H7 (cell line): ENCODE data around the gene IL1RAPL2. TPM values are rescaled to one million over a fixed set of nuclear protein-coding genes. Genes with fewer than 3 reads are reported as not detected.

Source experiments
- DNase-seq: peaks from one replicate; pipeline ENCODE4 v3.0.0; 2012
- H3K27me3 ChIP-seq: 2 replicates; pipeline ENCODE4 v1.6.0; 2011; ENCODE audit warnings: mild to moderate bottlenecking, low read length; ENCODE audit not compliant: control insufficient read depth, insufficient read depth
- H3K36me3 ChIP-seq: replicated peaks from 2 replicates; pipeline ENCODE4 v1.5.1; 2011; ENCODE audit warnings: low read length; ENCODE audit not compliant: control insufficient read depth, insufficient read depth
- H3K4me3 ChIP-seq: 2 replicates; pipeline ENCODE4 v1.5.1; 2011; ENCODE audit warnings: low read depth, mild to moderate bottlenecking, control low read depth, low read length, moderate library complexity; ENCODE audit not compliant: insufficient read depth
- total RNA-seq: library from RNA; depleted of rRNA; stranded (reverse); fragments of >200 nt; shearing (Covaris generic); gene quantifications from 2 replicates; pipeline ENCODE4 v1.2.3, GENCODE V29; 2014

The IL1RAPL2 gene
- total RNA-seq, 1 experiment from 2014 or later, result 0.03 TPM

DNA sequence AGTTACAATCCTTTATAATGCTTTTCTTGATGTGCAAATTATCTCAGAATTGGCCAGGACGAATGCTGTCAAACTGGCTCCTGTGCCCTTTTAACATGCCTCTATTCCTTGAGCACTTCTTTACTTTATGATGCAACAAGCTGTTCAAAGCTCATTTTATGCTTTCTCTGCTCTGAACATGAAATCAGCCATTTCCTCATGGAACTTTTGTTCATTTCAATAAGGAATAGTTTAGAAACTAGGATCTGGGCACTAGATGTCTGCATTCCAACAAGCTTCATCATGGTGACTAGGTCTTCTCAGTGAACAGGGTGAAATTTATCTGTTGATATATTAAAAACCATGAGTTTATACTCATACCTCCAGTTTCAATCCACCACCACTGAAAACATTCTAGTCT is 741.8 kb downstream of the IL1RAPL2 start:
- Histone ChIP-seq H3K36me3 (no peaks in the 10 kb centered on the region), H3K4me3 (no peak overlapping the region), H3K27me3 (no peaks in the 10 kb centered on the region)
- no peak for DNase-seq

DNA sequence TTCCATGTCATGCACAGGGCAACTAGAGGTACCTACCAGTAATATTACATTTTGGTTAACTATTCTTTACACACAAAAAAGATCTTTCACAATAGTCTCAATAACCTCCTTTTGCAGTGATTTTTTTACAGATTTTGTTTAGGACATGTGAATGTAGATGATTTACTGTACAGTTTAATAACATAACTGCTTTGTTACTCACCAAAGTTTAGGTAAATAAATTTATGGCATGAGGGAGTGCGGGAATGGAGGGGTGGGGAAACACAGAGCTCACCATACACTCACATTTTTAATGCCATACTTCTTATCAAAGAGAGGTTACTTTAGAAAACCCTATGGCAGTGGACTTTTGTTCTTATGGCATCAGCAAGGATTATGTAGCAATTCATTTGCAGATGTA is 747.6 kb downstream of the IL1RAPL2 start:
- no peaks in the 10 kb centered on the region for H3K36me3 ChIP-seq
- H3K27me3 ChIP-seq, result no peaks in the 10 kb centered on the region
- no peak overlapping the region for H3K4me3 ChIP-seq
- no peak for DNase-seq

DNA sequence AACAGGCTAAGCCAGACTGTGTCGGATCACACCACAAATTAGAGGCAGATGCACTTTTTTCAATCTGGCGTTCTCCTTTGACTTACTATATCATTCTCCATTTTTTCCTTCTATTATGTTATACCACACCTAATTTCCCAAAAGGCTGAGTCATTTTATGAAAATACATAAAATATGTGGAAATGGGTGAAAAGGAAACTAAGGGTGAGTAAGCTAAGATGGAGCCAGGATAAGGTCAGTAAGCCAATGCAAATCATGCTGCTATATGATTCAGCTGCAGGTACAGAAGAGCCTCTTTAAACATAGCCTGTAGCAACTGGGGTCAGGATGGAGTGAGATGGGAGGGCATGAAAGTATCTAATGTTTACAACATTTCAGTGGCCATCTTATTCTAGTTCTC is 748.5 kb downstream of the IL1RAPL2 start:
- no peak overlapping the region for H3K4me3 ChIP-seq
- no peaks in the 10 kb centered on the region for H3K27me3 ChIP-seq
- DNase-seq, result no peak
- no peaks in the 10 kb centered on the region for H3K36me3 ChIP-seq

DNA sequence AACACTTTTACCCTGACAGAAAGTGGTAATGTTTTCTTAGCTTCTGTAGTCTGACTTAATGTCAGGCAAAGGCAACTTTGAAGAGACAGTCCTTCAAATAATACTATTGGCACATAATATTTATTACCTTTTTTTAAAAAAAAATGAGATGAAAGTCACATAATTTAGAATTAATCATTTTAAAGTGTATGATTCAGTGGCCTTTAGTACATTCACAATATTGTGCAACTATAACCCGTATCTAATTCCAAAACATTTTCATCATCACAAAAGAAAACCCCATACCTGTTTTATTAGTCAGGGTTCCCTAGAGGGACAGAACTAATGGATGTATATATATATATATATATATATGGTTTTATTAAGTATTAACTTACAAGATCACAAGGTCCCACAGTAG is 749.2 kb downstream of the IL1RAPL2 start:
- no peaks in the 10 kb centered on the region for H3K36me3 ChIP-seq

DNA sequence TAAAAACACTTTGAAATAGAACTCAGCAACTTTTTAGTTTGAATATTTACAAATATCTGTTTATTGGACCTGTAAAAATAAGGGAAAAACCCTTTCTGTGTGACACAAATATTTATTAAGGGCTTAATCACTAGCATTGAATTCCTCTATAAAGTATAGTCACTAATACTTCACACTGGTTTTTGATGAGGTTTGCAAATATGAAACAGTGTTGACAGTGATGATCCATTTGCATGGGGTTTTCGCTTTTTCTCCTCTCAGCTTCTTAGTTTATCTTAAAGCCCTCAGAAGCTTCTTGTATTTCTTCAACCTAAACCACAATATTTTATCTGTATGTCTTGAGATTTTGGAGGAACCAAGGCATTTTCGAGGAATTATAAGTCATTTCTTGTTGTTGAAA is 751.1 kb downstream of the IL1RAPL2 start:
- Histone ChIP-seq H3K36me3 (no peaks in the 10 kb centered on the region), H3K4me3 (no peak overlapping the region), H3K27me3 (no peaks in the 10 kb centered on the region)
- no peak for DNase-seq

More for the DNA sequence above, 749.2 kb downstream of the IL1RAPL2 start:
- no peaks in the 10 kb centered on the region for H3K27me3 ChIP-seq
- no peak for DNase-seq
- no peak overlapping the region for H3K4me3 ChIP-seq

DNA sequence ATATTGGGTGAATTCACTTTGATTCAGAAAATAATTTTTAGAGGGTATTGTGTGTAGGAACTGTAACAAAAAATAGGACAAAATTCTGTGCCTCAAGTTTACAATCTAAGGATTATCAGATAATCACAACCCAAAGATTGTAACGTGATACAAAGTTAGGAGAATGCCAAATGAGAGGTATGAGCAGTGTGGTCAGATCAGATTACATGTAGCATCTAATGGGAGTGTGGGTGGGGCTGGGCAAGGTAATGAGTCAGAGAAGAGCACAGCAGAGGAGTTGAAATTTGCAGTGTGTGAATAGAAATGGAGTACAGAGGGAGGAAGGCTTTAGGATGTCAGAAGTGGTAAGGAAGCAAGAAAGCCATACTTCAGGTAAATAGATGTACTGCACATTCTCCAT is 757.9 kb downstream of the IL1RAPL2 start:
- H3K36me3 ChIP-seq, result no peaks in the 10 kb centered on the region
- no peaks in the 10 kb centered on the region for H3K27me3 ChIP-seq
- DNase-seq, result no peak
- no peak overlapping the region for H3K4me3 ChIP-seq

DNA sequence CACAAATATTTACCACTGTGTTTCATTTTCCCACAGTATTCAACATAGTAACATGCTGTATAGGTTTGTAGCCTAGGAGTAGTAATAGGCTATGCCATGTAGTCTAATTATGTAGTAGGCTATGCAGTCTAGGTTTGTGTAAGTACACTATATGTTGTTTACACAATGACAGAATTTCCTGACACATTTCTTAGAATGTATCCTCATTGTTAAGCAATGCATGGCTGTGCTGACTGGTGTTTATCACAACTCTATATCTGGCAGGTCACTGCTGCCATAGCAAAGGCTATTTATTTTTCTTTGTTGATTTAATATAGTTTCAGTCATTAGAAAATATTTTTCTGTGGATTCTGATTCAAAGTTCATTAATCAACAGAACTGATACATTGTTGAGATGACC is 762.8 kb downstream of the IL1RAPL2 start:
- Histone ChIP-seq H3K27me3 (no peaks in the 10 kb centered on the region), H3K4me3 (no peak overlapping the region), H3K36me3 (no peaks in the 10 kb centered on the region)
- DNase-seq, result no peak

DNA sequence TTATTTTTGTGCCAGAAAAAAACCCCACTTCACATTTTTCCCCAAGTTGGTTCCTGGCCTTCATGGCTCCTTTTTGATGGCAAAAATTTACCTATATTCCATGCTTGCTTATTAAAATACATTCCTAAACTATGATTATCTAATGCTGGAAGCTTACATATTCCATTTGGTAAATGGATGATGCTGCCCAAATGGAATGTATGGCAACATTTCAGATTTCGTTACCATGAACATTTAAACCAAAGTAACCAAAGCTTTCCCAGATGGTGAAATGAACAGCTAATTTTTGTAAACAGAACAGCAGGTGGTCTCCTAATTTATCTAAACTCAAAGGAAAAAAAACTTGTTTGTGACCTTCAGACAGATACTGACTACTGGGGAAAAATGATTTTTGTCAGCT is 765.2 kb downstream of the IL1RAPL2 start:
- DNase-seq, result no peak
- Histone ChIP-seq H3K27me3 (no peaks in the 10 kb centered on the region), H3K36me3 (no peaks in the 10 kb centered on the region), H3K4me3 (no peak overlapping the region)

DNA sequence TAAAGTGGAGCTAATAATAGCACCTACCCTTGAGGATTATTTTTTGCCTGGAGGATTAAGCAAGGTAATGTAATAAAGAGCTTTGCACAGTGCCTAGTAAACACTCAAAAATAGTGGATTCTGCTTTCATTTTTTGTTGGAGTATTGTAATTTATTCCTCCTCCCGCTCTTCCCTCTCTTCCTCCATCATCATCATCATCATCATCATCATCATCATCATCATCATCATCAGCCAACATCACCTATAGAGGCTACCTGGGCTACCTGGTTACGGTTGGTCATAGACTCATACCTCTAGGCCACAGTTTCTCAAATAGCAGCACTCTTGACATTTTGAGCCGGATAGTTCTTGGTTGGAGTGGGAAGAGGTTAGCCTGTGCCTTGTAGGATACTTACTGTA is 781.4 kb downstream of the IL1RAPL2 start:
- Histone ChIP-seq H3K36me3 (no peaks in the 10 kb centered on the region), H3K4me3 (no peak overlapping the region), H3K27me3 (no peaks in the 10 kb centered on the region)
- no peak for DNase-seq

DNA sequence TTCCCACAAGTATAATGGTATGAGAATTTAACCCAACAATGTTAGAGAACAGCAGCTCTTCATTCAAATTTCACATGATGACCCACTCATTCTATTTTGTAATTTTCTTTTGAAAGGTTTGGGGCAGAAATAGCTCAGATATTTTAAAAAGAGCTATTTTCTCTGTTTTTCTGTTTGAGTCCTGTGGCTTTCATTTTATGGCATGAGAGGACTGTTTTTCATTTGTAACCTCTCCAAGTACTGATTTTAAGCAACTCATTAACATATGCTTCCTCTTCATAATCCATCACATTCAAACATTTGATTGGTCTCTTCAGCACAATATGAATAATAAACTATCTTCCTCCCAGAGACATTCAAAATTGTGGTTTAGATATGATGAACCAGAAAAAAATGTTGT is 783.5 kb downstream of the IL1RAPL2 start:
- Histone ChIP-seq H3K36me3 (no peaks in the 10 kb centered on the region), H3K4me3 (no peak overlapping the region), H3K27me3 (no peaks in the 10 kb centered on the region)
- no peak for DNase-seq

DNA sequence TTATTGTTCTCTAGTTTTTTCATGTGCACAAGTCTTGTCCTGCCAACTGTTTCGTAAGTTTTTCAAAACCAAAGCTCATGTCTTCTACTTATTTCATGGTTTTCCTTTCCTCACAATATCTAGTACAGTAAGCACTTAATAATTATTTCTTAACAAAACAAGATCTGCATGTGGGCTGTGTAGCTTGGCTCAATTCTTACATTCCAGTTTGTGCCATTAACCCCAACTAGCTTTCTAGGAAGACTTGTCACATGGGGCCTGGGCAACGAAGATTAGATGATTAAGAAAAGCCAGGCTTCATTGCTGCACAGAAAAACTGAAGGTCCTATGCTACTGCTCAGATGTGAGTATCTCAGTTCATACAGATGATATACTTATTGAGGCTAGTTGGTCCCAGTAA is 809.8 kb downstream of the IL1RAPL2 start:
- H3K27me3 ChIP-seq, result no peaks in the 10 kb centered on the region
- no peak overlapping the region for H3K4me3 ChIP-seq
- no peaks in the 10 kb centered on the region for H3K36me3 ChIP-seq
- DNase-seq, result no peak

DNA sequence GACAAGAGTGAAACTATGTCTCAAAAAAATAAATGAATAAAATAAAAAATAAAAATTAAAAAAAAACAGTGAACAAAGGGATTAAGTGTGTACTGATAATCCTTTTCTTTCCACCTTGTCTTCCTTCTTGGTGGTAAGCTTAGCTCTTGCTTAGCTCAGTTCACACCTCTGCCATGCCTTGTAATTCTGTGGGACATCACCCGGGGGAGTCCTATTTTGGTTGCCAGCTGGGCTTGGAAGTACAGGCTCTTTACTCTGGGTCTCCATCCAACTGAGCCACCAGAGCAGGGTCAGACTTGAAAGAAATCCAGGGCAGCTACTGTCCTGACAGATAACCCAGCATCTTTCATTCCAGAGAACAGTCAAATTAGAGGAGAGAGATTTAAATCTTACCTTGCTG is 858.7 kb downstream of the IL1RAPL2 start:
- Histone ChIP-seq H3K4me3 (no peak overlapping the region), H3K36me3 (no peaks in the 10 kb centered on the region), H3K27me3 (no peaks in the 10 kb centered on the region)
- DNase-seq, result no peak

DNA sequence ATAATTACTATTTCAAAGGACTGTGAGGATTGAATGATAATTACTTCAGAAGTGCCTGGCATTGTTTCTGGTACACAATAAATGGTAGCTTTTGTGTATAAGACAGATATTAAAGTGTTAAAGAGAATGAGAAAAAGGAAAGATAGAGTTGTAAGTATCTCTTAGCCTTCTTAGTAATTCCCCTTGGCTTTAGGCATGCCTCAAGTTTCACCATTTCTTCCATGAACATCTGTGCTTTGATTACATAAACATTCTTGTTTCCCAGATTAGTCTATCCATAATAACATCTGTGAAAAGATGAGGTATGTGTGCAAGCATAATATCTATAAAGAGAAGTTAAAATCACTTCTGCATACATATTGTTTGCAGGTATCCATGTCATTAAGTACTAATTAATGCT is 885.4 kb downstream of the IL1RAPL2 start:
- Histone ChIP-seq H3K27me3 (no peaks in the 10 kb centered on the region), H3K36me3 (no peaks in the 10 kb centered on the region)
- no peak for DNase-seq

DNA sequence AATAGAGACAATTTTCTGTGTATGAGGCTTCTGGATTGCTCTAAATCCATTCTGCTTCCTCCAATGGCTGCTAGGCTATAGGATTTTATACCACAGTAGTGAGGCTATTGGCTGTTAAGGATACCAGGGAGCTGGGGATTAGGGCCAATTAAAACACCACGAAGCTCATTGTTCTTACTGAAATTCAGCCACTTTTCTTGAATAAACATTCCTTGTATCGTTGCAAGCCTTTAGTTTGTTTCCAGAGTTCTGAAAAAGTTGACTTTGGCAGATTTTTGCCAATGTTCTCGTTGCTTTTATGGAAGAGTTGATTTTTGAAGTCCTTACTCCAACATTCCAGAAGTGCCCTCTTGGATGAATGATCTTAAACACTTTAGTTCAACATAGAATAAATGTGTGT is 892.8 kb downstream of the IL1RAPL2 start:
- DNase-seq, result no peak
- H3K27me3 ChIP-seq, result no peaks in the 10 kb centered on the region
- no peak overlapping the region for H3K4me3 ChIP-seq
- H3K36me3 ChIP-seq, result no peaks in the 10 kb centered on the region

More for the DNA sequence above, 885.4 kb downstream of the IL1RAPL2 start:
- H3K4me3 ChIP-seq, result no peak overlapping the region

DNA sequence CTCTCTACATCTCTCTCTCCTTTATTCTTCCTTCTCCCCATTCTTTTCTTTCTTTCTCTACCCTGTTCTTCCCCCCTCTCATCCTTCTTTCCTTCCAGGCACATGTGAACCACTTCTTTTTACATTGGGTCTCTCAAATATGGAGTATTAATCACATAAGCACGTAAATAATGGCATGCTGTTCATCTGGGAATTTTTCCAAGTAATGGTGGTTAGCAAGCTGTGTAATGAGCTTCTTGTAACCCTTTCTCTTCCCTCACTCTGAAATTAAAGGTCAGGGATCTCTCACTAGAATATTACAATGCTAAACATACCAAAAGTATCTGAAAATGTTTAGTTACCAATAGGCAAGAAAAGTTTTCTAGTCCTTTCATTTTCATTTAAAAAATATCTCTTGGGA is 894.4 kb downstream of the IL1RAPL2 start:
- Histone ChIP-seq H3K27me3 (no peaks in the 10 kb centered on the region), H3K4me3 (no peak overlapping the region), H3K36me3 (no peaks in the 10 kb centered on the region)
- DNase-seq, result no peak

DNA sequence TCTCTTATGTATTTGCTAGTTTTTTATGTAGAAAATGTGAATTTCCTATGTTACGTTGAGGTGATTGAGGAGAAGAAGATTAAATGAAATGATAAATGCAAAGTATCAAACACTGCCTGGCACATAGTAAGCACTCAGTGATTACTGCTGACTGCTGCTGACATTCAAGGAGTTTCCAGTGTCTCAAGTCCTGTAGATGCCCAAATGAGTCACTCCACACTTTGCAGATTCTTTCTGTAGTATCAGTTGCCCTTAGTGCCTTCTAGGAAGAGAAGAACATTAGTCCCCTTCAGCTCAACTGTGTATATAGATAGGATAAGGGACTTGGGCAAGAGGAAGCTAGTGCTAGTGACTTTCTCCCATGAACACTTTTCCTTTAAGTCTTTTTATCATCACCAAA is 895.0 kb downstream of the IL1RAPL2 start:
- no peak for DNase-seq
- Histone ChIP-seq H3K36me3 (no peaks in the 10 kb centered on the region), H3K4me3 (no peak overlapping the region), H3K27me3 (no peaks in the 10 kb centered on the region)
